Stimulated activated CD8-positive, alpha-beta memory T cell treated with anti-CD3 and anti-CD28 coated beads, Interleukin-12 subunit alpha, Interleukin-12 subunit beta, amount 100 ng/mL, for 24 hours (primary cell): ENCODE data around the gene WFDC12.

Experiments
- DNase-seq: peaks from one replicate; pipeline ENCODE4 v3.0.0-alpha.2; 2020; ENCODE audit errors: extremely low read depth

The WFDC12 gene

DNA sequence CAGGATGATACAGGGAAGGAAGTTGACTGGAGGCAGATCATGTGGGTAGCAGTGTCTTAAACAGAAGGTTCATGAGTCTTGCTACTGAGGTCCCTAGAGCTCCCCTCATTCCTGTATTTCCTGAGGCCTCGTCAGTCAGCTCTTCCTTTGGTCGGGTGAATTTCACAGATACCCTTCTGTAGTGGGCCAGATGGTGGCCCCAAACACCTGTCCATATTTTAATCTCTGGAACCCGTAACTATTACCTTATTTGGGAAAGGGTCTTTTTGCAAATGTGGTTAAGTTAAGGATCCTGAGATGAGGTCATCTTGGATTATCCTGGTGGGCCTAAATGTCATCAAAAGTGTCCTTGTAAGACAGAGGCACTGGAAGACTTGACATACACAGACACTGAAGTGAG is 32.9 kb downstream of the WFDC12 start:
- DNase-seq, result no peak

DNA sequence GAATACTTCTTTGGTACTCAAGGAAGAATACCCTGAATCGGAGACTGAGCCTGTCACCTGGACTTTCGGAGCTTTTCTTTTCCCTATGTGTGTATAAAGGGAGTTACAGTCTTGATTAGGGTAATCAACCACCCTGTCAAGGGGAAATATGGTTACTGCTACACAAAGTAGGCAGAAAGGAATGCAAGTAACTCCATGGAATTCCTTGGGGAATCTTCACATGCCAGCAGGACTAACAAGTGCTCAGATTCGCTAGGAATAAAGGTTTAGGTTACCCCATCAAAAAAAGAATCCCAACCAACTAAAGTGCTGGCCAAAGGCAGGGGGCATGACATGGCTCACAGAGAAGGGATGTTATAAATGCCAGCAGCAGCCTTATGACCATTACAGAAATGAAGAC is 33.8 kb downstream of the WFDC12 start:
- DNase-seq, result no peak

DNA sequence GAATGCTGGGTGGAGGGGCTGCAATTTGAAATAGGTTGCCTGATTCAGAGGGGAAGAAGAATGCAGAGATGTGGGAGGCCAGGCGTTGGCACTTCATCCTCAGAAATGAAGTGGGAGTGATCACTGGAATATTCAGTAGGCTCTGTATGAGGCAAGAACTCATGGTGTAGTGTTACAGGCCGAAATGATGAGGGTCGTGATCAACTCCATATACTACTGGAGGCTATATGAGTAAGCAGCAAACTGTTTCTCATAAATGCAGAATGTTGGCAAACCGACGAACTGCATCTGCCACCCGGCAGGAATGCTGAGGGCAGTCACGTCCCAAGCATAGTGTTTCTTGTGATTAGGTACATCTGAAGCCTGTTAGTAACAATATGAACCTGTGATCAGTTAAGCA is 36.0 kb downstream of the WFDC12 start:
- DNase-seq, result no peak

DNA sequence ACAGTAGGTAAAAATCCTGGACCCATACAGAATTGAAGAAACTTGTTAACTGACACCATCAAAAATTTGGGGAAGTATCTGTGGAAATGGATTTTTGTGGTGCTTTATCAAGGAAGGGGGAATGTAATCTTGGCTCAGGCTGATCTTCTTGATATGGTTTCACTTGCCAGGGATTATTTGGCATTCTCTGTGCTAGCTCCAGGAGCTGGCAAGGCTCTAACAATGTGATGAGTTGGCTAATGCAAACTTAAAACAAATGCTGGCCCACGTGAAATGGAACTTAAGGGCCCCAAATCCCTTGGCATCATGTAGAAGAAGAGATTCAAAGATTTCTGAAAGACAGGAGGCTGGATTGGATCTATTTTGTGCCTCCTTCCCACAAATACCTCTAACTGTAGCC is 36.5 kb downstream of the WFDC12 start:
- no peak for DNase-seq

DNA sequence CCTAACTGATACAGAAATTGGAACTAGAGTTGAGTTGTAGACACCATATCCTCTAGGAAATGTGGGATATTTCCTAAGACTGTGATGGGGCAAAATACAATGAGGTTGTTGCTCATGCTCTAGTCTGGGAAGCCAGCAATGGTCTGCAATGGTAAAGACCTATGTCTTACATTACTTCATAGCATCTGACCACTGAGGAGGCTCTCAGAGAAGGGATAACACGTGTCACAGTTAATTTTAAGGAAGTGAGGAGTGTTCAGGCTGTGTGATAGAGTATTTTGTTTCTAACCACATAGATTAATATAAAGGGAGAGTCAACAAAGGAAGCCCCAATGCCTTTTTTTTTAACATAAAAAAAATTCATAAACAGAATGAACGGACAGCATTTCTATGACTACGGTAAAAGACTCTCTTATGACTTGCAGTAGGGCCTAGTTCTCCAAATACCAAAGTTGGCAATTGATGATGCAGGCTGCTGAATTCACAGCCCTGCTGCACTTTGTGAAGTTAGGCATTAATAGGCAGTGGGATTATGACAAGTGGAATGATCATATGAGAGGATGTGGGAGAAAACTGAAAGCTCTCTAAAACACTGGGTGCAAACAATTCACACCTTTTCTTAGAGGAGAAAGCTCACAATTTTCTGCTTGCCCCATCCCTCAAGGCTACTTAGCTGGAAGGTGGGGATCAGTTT is 37.0 kb downstream of the WFDC12 start:
- no peak for DNase-seq

DNA sequence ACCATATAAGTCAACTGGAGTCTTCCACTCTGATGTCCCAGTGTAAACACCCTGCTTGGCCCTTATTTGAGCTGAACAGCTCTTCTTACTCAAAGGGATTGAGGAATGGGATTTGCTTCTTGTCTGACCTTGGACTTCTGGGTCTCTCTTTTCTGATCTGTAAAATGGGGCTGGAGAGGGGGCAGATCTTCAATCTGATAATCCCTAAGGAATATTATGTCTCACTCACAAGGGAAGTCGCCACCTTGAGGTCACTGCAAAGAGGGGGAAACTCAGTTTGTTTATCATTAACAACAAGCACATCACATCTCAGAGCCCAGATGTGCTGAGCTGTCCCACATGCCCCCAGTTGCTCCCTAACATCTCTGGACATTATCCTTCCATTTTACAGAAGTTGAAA is 38.4 kb downstream of the WFDC12 start:
- no peak for DNase-seq

DNA sequence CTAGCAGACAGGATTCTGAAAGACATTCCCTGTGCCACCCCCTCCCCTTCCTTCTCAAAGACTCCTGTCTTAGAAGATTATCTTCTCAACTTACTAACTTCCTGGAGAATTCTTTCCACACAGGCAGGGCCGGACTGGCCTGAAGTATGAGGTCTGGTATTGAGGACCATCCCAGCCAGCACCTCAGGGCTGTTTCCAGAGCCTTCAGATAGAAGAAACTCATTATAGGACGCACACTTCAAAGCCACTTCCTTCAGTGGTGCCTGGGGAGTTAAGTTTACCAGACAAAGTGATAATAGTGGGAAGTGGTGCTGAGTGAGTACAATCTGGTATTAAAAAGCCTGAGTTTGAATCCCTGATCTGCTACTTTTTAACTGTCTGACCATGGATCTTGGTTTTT is 39.0 kb downstream of the WFDC12 start:
- no peak for DNase-seq

DNA sequence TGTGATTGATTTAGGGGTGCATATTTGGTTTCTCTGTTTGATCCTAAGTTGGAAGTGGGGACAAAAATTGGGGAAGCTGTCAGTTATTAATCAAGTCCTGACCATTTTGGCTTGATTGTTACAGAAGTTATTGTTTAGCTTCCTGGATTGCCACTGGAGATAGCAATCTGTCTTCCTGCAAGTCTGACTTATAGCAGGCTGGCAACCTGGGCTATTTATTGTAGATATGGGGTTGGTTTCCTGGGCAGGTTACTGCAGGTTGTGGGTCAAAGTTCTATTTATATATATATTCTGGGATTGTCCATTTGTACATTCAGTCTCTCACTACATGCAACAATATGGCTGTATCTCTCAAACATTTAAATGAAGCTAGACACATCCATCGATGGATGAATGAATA is 41.1 kb downstream of the WFDC12 start:
- no peak for DNase-seq

DNA sequence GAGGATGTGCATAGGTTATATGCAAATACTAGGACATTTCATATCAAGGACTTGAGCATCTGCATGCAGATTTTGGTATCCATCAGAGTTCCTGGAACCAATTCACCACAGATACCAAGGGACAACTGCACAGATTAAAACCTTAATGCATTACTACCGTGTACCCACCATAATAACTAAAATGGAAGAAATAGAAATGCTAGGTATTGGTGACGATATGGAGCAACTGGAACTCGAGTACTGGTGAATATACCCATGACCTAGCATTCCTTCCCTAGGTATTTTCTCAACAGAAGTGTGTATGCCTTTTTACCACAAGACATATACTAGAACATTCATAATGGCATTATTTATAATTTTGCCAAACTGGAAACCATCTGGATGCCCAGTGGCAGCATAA is 41.8 kb downstream of the WFDC12 start:
- DNase-seq, result no peak

DNA sequence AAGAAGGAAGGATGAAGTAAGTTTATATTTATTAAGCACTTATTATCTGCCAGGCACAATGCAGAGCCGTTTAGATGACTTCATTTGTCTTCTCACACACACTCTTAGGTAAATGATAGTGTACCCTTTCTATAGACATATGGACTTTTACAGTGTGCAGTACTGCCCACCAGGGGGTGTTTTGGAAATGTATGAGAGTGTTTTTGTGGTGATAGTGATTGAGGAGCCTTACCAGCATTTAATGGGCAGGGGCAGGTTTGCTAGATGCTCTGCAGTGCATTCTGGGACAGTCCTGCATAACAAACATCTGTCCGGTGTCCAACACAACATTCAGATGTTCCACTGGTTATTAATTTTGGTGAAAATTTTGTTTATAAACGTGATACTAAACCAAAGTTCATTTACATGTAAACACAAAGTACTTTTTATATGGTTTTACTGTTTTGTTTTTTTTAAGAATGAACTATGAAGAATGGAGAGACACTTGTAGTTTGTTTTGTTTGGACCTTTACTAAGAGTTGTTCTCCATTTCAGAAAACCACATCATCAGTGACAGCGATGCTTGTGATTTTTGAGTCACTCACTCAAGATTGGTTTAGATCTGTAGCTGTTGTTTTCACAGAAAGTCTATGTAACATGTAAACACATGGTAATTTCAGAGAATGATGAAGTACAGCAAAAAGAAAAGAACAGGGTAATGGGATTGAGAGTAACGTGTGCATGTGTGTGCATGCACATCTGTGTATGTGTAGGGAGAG is 43.2 kb downstream of the WFDC12 start:
- DNase-seq, result no peak

DNA sequence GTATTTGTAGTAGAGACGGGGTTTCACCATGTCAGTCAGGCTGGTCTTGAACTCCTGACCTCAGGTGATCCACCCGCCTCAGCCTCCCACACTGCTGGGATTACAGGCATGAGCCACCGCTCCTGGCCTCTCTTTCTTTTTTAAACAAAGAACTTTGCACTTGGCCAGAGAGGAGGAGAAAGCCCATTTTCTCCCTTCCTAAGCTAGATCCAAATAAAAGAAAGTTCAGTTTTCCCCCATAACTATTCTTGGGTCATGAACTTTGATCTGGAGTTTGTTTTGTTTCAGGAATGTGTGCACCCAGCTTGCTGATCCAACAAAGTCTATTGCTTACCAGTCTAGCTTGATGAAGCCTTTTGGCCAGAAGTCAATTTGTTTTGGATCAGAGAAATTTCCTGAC is 46.7 kb downstream of the WFDC12 start:
- no peak for DNase-seq
